ENCODE data around the gene ANGEL1.
A peak's percentile ranks its signal among the peaks of the same experiment; 100 is the strongest.

Gene ANGEL1

GRCh38 chr14:76820700-76821099, 8.0 kb upstream of the ANGEL1 start:
- no peak for DNase-seq (ENCODE audit: low spot score)

DNA sequence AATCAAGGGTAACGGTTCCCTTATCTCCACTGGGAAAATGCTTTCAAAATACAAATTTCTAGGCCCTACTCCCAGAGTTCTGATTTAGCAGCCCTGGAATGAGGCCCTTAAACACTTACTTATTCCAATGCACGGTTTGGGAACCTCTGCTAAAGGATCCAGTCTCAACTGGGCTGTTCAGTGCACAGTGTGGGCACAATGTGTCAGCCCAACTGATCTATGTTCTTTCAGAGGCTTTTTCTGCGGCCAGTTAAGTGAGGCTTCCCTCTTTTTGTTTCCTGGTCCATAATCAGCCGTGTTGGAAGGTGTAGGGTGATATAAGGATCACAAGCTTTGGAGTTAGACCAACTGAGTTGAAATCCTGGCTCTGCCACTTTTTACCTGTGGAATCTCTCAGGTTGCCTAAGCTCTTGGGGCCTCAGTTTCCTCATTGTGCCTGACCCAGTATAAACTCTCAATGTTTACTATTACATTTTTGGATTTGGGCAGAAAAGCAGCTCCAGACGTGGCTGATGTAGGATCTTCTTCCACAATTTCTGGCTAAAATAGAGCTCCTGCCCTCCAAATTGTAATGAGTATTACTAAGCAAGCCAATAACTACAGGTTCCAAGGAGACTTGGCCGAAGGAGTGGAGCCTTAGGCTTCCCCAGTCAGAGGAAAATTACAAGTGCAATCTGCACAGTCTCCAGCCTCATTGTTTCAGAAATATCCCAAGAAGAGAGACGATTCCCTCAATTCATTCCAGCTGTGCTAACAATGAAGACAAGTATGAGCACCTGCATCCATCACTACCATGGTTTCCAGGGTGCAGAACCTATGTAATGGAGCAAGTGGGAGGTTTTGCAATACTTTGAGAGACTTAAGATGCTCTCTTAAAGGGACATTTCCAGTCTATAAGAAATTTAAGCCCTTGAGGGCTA, 2.3 kb upstream of the ANGEL1 start:
- DNase-seq (ENCODE audit: low spot score), result no peak

DNA sequence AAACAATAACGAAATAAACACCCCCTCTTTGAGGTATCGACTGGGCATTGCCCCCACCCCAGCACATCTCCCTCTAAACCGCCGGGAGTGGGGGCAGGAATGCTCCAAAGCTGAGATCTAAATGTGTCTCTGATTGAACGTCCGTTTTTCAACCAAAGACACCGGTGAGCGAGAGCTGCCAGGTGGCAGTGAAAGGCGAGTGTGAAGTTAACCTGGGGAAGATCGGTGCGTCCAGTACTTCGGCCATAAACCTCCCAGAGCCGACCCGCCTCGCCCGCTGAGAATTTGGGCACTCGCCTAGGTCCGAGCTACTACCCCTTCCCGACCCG, 625 bp downstream of the ANGEL1 start:
- peak; percentile 52 for DNase-seq (ENCODE audit: low spot score)

GRCh38 chr14:76811561-76811960, 1.1 kb downstream of the ANGEL1 start:
- DNase-seq (ENCODE audit: low spot score), result no peak

DNA sequence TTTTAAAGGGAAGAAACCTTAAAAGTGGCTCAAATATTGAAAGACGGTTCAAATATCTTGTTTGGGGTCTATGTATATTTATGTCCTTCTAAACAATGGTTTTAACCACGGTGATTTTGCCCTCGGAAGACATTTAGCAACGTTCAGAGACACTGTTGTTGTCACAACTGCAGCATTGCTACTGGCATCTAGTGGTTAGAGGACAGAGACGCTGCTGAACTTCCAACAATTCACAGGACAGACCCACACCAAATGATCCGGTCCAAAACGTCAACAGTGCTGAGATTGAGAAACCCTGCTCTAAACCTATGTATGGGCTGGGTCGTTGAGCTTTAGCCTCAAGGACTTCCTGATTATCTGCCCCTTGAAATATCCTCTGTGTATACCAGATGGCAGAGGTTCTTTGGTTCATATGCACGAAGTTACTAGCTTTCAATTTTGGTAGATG, 1.7 kb downstream of the ANGEL1 start:
- peak; percentile 54 for DNase-seq (ENCODE audit: low spot score)

GRCh38 chr14:76810525-76810924, 2.2 kb downstream of the ANGEL1 start:
- no peak for DNase-seq (ENCODE audit: low spot score)

- no peak for DNase-seq (ENCODE audit: low spot score)
Observed at GRCh38 chr14:76808990-76809389, 3.7 kb downstream of the ANGEL1 start.

- DNase-seq (ENCODE audit: low spot score), result no peak
Observed at GRCh38 chr14:76808011-76808410, 4.7 kb downstream of the ANGEL1 start.

- no peak for DNase-seq (ENCODE audit: low spot score)
Observed at GRCh38 chr14:76806446-76806845, 6.2 kb downstream of the ANGEL1 start.

- DNase-seq (ENCODE audit: low spot score), result no peak
Observed at GRCh38 chr14:76793956-76794355, 18.7 kb downstream of the ANGEL1 start.

DNA sequence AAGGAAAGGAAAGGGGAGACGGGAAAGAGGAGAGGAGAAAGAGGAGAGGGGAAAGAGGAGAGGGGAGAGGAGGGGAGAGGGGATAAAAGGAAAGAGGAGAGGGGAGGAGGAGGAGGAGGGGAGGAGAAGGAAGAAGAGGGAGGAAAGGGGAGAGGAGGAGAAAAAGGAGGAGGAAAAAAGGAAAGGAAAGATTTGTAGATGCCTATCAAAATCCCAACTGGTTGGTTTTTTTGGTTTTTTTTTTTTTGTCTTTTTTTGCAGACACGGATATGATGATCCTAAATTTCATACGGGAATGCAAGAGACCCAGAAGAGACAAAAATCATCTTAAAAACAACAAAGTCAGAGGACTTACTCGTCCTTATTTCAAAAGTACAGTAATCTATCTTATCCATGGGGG, 19.4 kb downstream of the ANGEL1 start:
- no peak for DNase-seq (ENCODE audit: low spot score)

DNA sequence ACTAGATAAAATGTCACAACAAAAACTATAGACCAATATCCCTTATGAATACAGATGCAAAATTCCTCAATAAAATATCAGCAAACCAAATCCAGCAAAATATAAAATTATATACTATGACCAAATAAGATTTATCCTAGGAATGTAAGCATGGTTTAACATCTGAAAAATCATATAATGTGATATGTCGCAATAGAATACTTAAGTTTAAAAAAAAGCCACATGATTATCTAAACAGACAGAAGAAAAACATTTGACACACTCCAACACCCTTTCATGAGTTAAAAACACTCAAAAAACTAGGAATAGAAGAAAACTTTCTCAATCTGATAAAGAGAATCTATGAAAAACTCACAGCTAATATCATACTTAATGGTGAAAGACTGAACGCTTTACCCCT, 20.3 kb downstream of the ANGEL1 start:
- DNase-seq (ENCODE audit: low spot score), result no peak

DNA sequence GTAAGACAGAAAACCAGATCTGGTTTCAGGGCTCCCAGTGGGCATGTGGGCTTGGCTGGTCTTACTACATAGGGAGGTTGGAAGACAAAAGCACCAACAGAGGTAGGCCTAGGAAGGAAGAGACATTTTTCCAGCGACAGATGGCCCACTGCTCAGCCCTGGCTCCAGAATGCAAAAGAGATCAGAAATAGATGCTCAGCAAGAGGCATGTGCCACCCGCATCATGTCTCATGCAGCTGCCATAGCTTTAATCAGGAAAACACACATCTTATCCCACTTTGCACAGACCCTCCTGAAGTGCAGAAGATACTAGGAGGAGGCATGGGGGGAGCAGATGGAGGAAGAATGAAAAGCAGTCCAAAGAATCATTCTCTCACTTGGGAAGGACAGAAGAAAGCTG, 26.1 kb downstream of the ANGEL1 start:
- no peak for DNase-seq (ENCODE audit: low spot score)

- DNase-seq (ENCODE audit: low spot score), result peak; percentile 73
Observed at GRCh38 chr14:76784881-76785280, 27.8 kb downstream of the ANGEL1 start.

GRCh38 chr14:76784266-76784874, 28.3 kb downstream of the ANGEL1 start:
- no peak for DNase-seq (ENCODE audit: low spot score)

GRCh38 chr14:76782885-76783566, 29.7 kb downstream of the ANGEL1 start:
- no peak for DNase-seq (ENCODE audit: low spot score)

- DNase-seq (ENCODE audit: low spot score), result no peak
Observed at GRCh38 chr14:76782115-76782884, 30.4 kb downstream of the ANGEL1 start.

- DNase-seq (ENCODE audit: low spot score), result no peak
Observed at GRCh38 chr14:76781648-76782051, 31.0 kb downstream of the ANGEL1 start.

GRCh38 chr14:76780875-76781647, 31.6 kb downstream of the ANGEL1 start:
- DNase-seq (ENCODE audit: low spot score), result no peak

- no peak for DNase-seq (ENCODE audit: low spot score)
Observed at GRCh38 chr14:76780360-76780759, 32.3 kb downstream of the ANGEL1 start.

GRCh38 chr14:76780058-76780345, 32.7 kb downstream of the ANGEL1 start:
- no peak for DNase-seq (ENCODE audit: low spot score)

Measured in SW480 (cell line).